Gastroesophageal sphincter (tissue), 4 donors: ENCODE measurements around the gene IL36A. TPM values are rescaled to one million over a fixed set of nuclear protein-coding genes. Genes with fewer than 3 reads are reported as not detected.

Experiments used
- ATAC-seq: fragments of 150-250 bp; one replicate; pipeline ENCODE4 v1.9.1; 2016; ENCODE audit warnings: mild to moderate bottlenecking, moderate library complexity
- H3K27ac ChIP-seq, 4 donors: fragments of 200-600 bp; sonication (generic) in 3 of 4; 1 replicate in 3 of 4; 2 replicates in 1 of 4; pipeline ENCODE4 v1.5.1; 2016 to 2019
- H3K27me3 ChIP-seq: fragments of 200-600 bp; sonication (generic); one replicate; pipeline ENCODE4 v1.5.1; 2019
- H3K36me3 ChIP-seq, 2 donors: fragments of 200-600 bp; sonication (generic); one replicate each; pipeline ENCODE4 v1.5.1; 2019; ENCODE audit warnings: control low read depth in 1 of 2
- H3K4me1 ChIP-seq, 3 donors: fragments of 200-600 bp; sonication (generic); 1 replicate in 2 of 3; 2 replicates in 1 of 3; pipeline ENCODE4 v1.5.1; 2016 to 2019; ENCODE audit warnings: control low read depth in 2 of 3
- H3K4me3 ChIP-seq, 2 donors: fragments of 200-600 bp; sonication (generic); one replicate each; pipeline ENCODE4 v1.5.1; 2019; ENCODE audit warnings: mild to moderate bottlenecking in 1 of 2, moderate library complexity in 1 of 2
- H3K9me3 ChIP-seq, 3 donors: fragments of 200-600 bp; sonication (generic); one replicate each; pipeline ENCODE4 v1.5.1; 2017 to 2019; ENCODE audit warnings: control low read depth in 2 of 3
- CTCF ChIP-seq, 4 experiments: fragments of 200-600 bp in 2 of 4; fragments of 450-650 bp in 2 of 4; sonication (generic) in 1 of 4; IDR thresholded peaks; one replicate each; pipeline ENCODE4 v1.5.1; 2017 to 2019; ENCODE audit warnings: antibody characterized with exemption in 4 of 4, mild to moderate bottlenecking in 2 of 4, moderate library complexity in 2 of 4
- EP300 ChIP-seq: sonication (generic); formaldehyde crosslinking; IDR thresholded peaks from one replicate; pipeline ENCODE4 v1.6.1; 2017; ENCODE audit warnings: antibody characterized with exemption, mild to moderate bottlenecking
- POLR2A ChIP-seq, 2 donors: fragments of 450-650 bp; IDR thresholded peaks; one replicate each; pipeline ENCODE4 v1.6.1; 2017; ENCODE audit warnings: antibody characterized with exemption in 2 of 2, mild to moderate bottlenecking in 2 of 2, moderate library complexity in 1 of 2
- POLR2AphosphoS5 ChIP-seq: sonication (generic); formaldehyde crosslinking; IDR thresholded peaks from one replicate; pipeline ENCODE4 v1.6.1; 2017; ENCODE audit warnings: antibody characterized with exemption
- WGBS, 2 donors: methylation state at CpG; one replicate each; pipeline ENCODE4 v1.1.5; 2018; ENCODE audit warnings: low coverage in 1 of 2; 5-methylcytosine and 5-hydroxymethylcytosine counted together
- total RNA-seq, 4 donors: library from RNA; depleted of rRNA; stranded (reverse); fragments of >200 nt; gene quantifications; one replicate each; pipeline ENCODE4 v1.1.0, GENCODE V29; 2016

IL36A gene
- total RNA-seq, 4 donors from 2014 or later, result 1.2 to 9.1 TPM; not detected in 2

- no peak for TF ChIP-seq CTCF (IDR thresholded peaks at IDR 0.05)
- no peak for TF ChIP-seq EP300
- TF ChIP-seq POLR2A (IDR thresholded peaks at IDR 0.05), result no peak
- no peak for TF ChIP-seq POLR2AphosphoS5
- no peak overlapping the region for H3K4me3 ChIP-seq
- no peaks in the 10 kb centered on the region for H3K27me3 ChIP-seq
- no peak overlapping the region for H3K27ac ChIP-seq
- WGBS, 2 donors, result 72 to 80% methylated on average over 3 of the region's 3 CpGs
- peaks cover 0 to 32% (median 0%) of the 10 kb centered on the region in 3 donors for H3K9me3 ChIP-seq
- H3K4me1 ChIP-seq, result no peaks in the 10 kb centered on the region
- ATAC-seq, result no peak
- no peaks in the 10 kb centered on the region for H3K36me3 ChIP-seq
These were observed 15.6 kb upstream of the IL36A start for GRCh38 chr2:112989611-112990010.

- Histone ChIP-seq H3K4me3 (no peak overlapping the region), H3K9me3 (peaks cover 0 to 30% (median 0%) of the 10 kb centered on the region in 3 donors), H3K36me3 (no peaks in the 10 kb centered on the region), H3K27ac (no peak overlapping the region), H3K27me3 (no peaks in the 10 kb centered on the region), H3K4me1 (no peaks in the 10 kb centered on the region)
- no peak for ATAC-seq
- TF ChIP-seq CTCF (IDR thresholded peaks at IDR 0.05), result no peak
- TF ChIP-seq POLR2AphosphoS5, result no peak
- no peak for TF ChIP-seq POLR2A (IDR thresholded peaks at IDR 0.05)
- no peak for TF ChIP-seq EP300
These were observed 11.4 kb upstream of the IL36A start for GRCh38 chr2:112993831-112994230.

GRCh38 chr2:112994648-112995047 is 10.6 kb upstream of the IL36A start:
- 100% methylated on average over 1 of the region's 2 CpGs for WGBS, 2 donors
- no peak overlapping the region for H3K27ac ChIP-seq
- no peaks in the 10 kb centered on the region for H3K36me3 ChIP-seq
- no peaks in the 10 kb centered on the region for H3K27me3 ChIP-seq
- no peak overlapping the region for H3K4me3 ChIP-seq
- no peak for TF ChIP-seq POLR2A (IDR thresholded peaks at IDR 0.05)
- TF ChIP-seq POLR2AphosphoS5, result no peak
- TF ChIP-seq EP300, result no peak
- no peaks in the 10 kb centered on the region for H3K4me1 ChIP-seq
- peaks cover 0 to 22% (median 0%) of the 10 kb centered on the region in 3 donors for H3K9me3 ChIP-seq
- no peak for ATAC-seq

- no peak for ATAC-seq
- no peaks in the 10 kb centered on the region for H3K4me1 ChIP-seq
- no peak overlapping the region for H3K4me3 ChIP-seq
- TF ChIP-seq POLR2AphosphoS5 (no peak), CTCF (IDR thresholded peaks at IDR 0.05) (no peak), EP300 (no peak), POLR2A (IDR thresholded peaks at IDR 0.05) (no peak)
- peaks cover 0 to 25% (median 0%) of the 10 kb centered on the region in 3 donors for H3K9me3 ChIP-seq
- 82 to 84% methylated on average over 10 to 14 of the region's 14 CpGs for WGBS, 2 donors
- H3K27ac ChIP-seq, result no peak overlapping the region
- no peaks in the 10 kb centered on the region for H3K27me3 ChIP-seq
- H3K36me3 ChIP-seq, result no peaks in the 10 kb centered on the region
These were observed 9.8 kb upstream of the IL36A start for GRCh38 chr2:112995346-112995920.

- Histone ChIP-seq H3K4me3 (no peak overlapping the region), H3K27ac (no peak overlapping the region), H3K36me3 (no peaks in the 10 kb centered on the region), H3K27me3 (no peaks in the 10 kb centered on the region), H3K4me1 (no peaks in the 10 kb centered on the region), H3K9me3 (peaks cover 0 to 36% (median 0%) of the 10 kb centered on the region in 3 donors)
- no peak for ATAC-seq
- 46 to 80% methylated on average over 3 to 6 of the region's 6 CpGs for WGBS, 2 donors
- no peak for TF ChIP-seq CTCF (IDR thresholded peaks at IDR 0.05)
- no peak for TF ChIP-seq POLR2A (IDR thresholded peaks at IDR 0.05)
- TF ChIP-seq EP300, result no peak
These were observed 8.6 kb upstream of the IL36A start for GRCh38 chr2:112996635-112997034.
